ENCODE data around the gene MYO15B. TPM values are rescaled to one million over a fixed set of nuclear protein-coding genes. Genes with fewer than 3 reads are reported as not detected.

Gene MYO15B
- total and polyA plus RNA-seq, 4 donors = 84.5 to 197 (median 167) TPM

DNA sequence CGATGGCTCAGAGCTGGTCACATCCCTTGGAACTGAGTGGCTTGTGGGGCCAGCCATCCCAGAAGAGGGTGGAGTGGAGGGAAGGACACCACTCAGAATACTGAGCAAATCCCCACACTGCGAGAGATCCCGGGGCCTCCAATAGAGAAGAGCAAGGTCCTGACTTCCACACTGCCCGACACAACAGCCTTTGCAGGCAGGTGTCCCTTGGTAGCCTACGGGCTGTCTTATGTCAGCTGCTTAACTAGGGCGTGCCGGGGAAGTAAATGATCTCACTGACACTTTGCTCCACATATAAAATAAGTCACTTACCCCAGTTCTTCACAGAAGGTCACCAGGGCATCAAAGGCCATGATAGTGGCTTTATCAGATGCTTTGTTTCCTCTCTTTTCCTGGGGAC is 63.3 kb downstream of the MYO15B start:
- Histone ChIP-seq H3K9me3 (ENCODE audit: control insufficient read depth in 4 of 4, insufficient read depth in 3 of 4, low read length in 3 of 4) (no peaks in the 10 kb centered on the region), H3K4me3 (no peak overlapping the region), H3K36me3 (ENCODE audit: control insufficient read depth in 4 of 4, insufficient read depth in 4 of 4, low read length in 4 of 4) (peaks cover 4 to 22% (median 6%) of the 10 kb centered on the region in 4 donors), H3K27ac (ENCODE audit: low read depth in 1 of 2, low read length in 1 of 2) (no peak overlapping the region), H3K4me1 (ENCODE audit: control insufficient read depth in 5 of 5, insufficient read depth in 5 of 5, low read length in 5 of 5) (peaks cover 0 to 10% (median 7%) of the 10 kb centered on the region in 5 donors), H3K9ac (ENCODE audit: insufficient read depth in 1 of 2, low read length in 2 of 2) (no peak overlapping the region), H3K27me3 (ENCODE audit: control insufficient read depth in 3 of 3, insufficient read depth in 3 of 3, low read length in 2 of 3) (no peaks in the 10 kb centered on the region)
- DNase-seq (no peak), ATAC-seq (ENCODE audit: insufficient read depth, low FRiP score) (no peak)
- 96 to 98% methylated on average over 7 of the region's 7 CpGs for WGBS, 2 donors
- no peak for TF ChIP-seq CTCF (IDR thresholded peaks at IDR 0.05; ENCODE audit: control extremely low read depth, extremely low read depth)

- no peaks in the 10 kb centered on the region for H3K27me3 ChIP-seq (ENCODE audit: control insufficient read depth in 3 of 3, insufficient read depth in 3 of 3, low read length in 2 of 3)
- ATAC-seq (ENCODE audit: insufficient read depth, low FRiP score) = no peak
- DNase-seq = no peak
Observed at GRCh38 chr17:75652341-75652740, 64.7 kb downstream of the MYO15B start.

DNA sequence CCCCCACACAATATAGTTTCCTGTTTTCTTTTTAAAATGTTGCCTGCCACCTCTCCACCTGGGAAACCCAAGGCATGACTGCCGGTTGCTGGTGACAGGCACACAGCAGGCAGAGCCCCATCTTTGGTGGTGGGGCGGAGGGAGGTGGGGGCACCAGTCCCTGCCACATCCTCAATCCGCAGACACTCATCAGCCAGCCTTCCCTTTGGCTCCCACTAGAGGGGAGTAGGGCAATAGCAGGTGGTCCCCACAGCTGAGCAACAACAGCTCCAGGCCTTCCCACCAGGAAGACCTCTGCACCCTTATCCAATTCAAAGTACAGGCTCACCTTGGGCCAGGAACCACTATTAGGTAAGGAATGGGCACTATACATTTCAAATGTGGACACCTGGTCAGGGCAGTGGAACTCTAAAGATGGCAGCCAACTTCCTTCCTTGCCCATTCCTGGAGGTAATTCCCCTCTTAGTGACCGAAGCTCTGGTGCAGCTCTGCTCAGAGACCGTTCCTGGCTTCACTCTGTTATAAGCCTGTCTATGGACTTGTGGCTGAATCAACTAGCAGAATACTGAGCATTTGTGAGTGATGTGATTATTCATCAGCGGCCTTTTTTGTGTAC is 65.4 kb downstream of the MYO15B start:
- Histone ChIP-seq H3K9me3 (ENCODE audit: control insufficient read depth in 4 of 4, insufficient read depth in 3 of 4, low read length in 3 of 4) (no peaks in the 10 kb centered on the region), H3K27ac (ENCODE audit: low read depth in 1 of 2, low read length in 1 of 2) (no peak overlapping the region), H3K4me1 (ENCODE audit: control insufficient read depth in 5 of 5, insufficient read depth in 5 of 5, low read length in 5 of 5) (no peaks in the 10 kb centered on the region), H3K27me3 (ENCODE audit: control insufficient read depth in 3 of 3, insufficient read depth in 3 of 3, low read length in 2 of 3) (no peaks in the 10 kb centered on the region), H3K4me3 (no peak overlapping the region), H3K36me3 (ENCODE audit: control insufficient read depth in 4 of 4, insufficient read depth in 4 of 4, low read length in 4 of 4) (peaks cover 5 to 25% (median 9%) of the 10 kb centered on the region in 4 donors), H3K9ac (ENCODE audit: insufficient read depth in 1 of 2, low read length in 2 of 2) (no peak overlapping the region)
- ATAC-seq (ENCODE audit: insufficient read depth, low FRiP score) (peak; percentile 34), DNase-seq (no peak)
- 45 to 61% methylated on average over 6 of the region's 6 CpGs for WGBS, 2 donors
- peak; percentile 11 for TF ChIP-seq CTCF (IDR thresholded peaks at IDR 0.05; ENCODE audit: control extremely low read depth, extremely low read depth)

More at GRCh38 chr17:75652341-75652740, 64.7 kb downstream of the MYO15B start:
- TF ChIP-seq CTCF (IDR thresholded peaks at IDR 0.05; ENCODE audit: control extremely low read depth, extremely low read depth) = no peak
- Histone ChIP-seq H3K9ac (ENCODE audit: insufficient read depth in 1 of 2, low read length in 2 of 2) (no peak overlapping the region), H3K27ac (ENCODE audit: low read depth in 1 of 2, low read length in 1 of 2) (no peak overlapping the region), H3K36me3 (ENCODE audit: control insufficient read depth in 4 of 4, insufficient read depth in 4 of 4, low read length in 4 of 4) (peaks cover 5 to 23% (median 8%) of the 10 kb centered on the region in 4 donors), H3K4me1 (ENCODE audit: control insufficient read depth in 5 of 5, insufficient read depth in 5 of 5, low read length in 5 of 5) (no peaks in the 10 kb centered on the region), H3K9me3 (ENCODE audit: control insufficient read depth in 4 of 4, insufficient read depth in 3 of 4, low read length in 3 of 4) (no peaks in the 10 kb centered on the region), H3K4me3 (no peak overlapping the region)
- WGBS, 2 donors = 76 to 92% methylated on average over 5 of the region's 5 CpGs

- no peaks in the 10 kb centered on the region for H3K9me3 ChIP-seq (ENCODE audit: control insufficient read depth in 4 of 4, insufficient read depth in 3 of 4, low read length in 3 of 4)
- ATAC-seq (ENCODE audit: insufficient read depth, low FRiP score) = no peak
- no peak overlapping the region for H3K4me3 ChIP-seq
- H3K27me3 ChIP-seq (ENCODE audit: control insufficient read depth in 3 of 3, insufficient read depth in 3 of 3, low read length in 2 of 3) = no peaks in the 10 kb centered on the region
- 34 to 35% methylated on average over 2 of the region's 2 CpGs for WGBS, 2 donors
- no peak overlapping the region for H3K27ac ChIP-seq (ENCODE audit: low read depth in 1 of 2, low read length in 1 of 2)
- H3K9ac ChIP-seq (ENCODE audit: insufficient read depth in 1 of 2, low read length in 2 of 2) = no peak overlapping the region
- no peaks in the 10 kb centered on the region for H3K4me1 ChIP-seq (ENCODE audit: control insufficient read depth in 5 of 5, insufficient read depth in 5 of 5, low read length in 5 of 5)
- no peak for TF ChIP-seq CTCF (IDR thresholded peaks at IDR 0.05; ENCODE audit: control extremely low read depth, extremely low read depth)
- no peak for DNase-seq
- H3K36me3 ChIP-seq (ENCODE audit: control insufficient read depth in 4 of 4, insufficient read depth in 4 of 4, low read length in 4 of 4) = peaks cover 5 to 22% (median 9%) of the 10 kb centered on the region in 4 donors
Observed at GRCh38 chr17:75654176-75654575, 66.6 kb downstream of the MYO15B start.

All from lung (tissue), 12 donors.